Measurements from ENCODE around the gene ZC3H12A.
"Not testable (repeated sequence)": the region's sequence is repeated elsewhere in the genome, so short reads cannot be mapped to it uniquely, and the experiment has no call there.

ZC3H12A gene

GRCh38 chr1:37502791-37503190, 28.4 kb downstream of the ZC3H12A start:
- DNase-seq = not testable (repeated sequence)

GRCh38 chr1:37506740-37507139, 32.4 kb downstream of the ZC3H12A start:
- DNase-seq = no peak

GRCh38 chr1:37509181-37509580, 34.8 kb downstream of the ZC3H12A start:
- DNase-seq = peak; percentile 36

- no peak for DNase-seq
Observed at GRCh38 chr1:37513795-37514349, 39.5 kb downstream of the ZC3H12A start.

- DNase-seq = peak; percentile 82
Observed at GRCh38 chr1:37514350-37515184, 40.2 kb downstream of the ZC3H12A start, which contains the start of gene MEAF6. Gene MEAF6, minus strand, starts transcription at chr1:37514766. Its CDS starts 20 bp downstream, at chr1:37514746.

GRCh38 chr1:37515185-37516034, 41.0 kb downstream of the ZC3H12A start:
- no peak for DNase-seq

- no peak for DNase-seq
Observed at GRCh38 chr1:37517569-37517968, 43.2 kb downstream of the ZC3H12A start.

- DNase-seq = not testable (repeated sequence)
Observed at GRCh38 chr1:37518241-37518640, 43.9 kb downstream of the ZC3H12A start.

GRCh38 chr1:37518929-37519328, 44.5 kb downstream of the ZC3H12A start:
- DNase-seq = not testable (repeated sequence)

- no peak for DNase-seq
Observed at GRCh38 chr1:37519613-37520012, 45.2 kb downstream of the ZC3H12A start.

GRCh38 chr1:37529888-37530287, 55.5 kb downstream of the ZC3H12A start:
- DNase-seq = not testable (repeated sequence)

GRCh38 chr1:37532418-37533156, 58.2 kb downstream of the ZC3H12A start:
- not testable (repeated sequence) for DNase-seq

- no peak for DNase-seq
Observed at GRCh38 chr1:37533317-37534093, 59.1 kb downstream of the ZC3H12A start.
